Upper lobe of left lung (tissue), 6 donors: ENCODE measurements around the gene LRRD1. TPM values are rescaled to one million over a fixed set of nuclear protein-coding genes. Genes with fewer than 3 reads are reported as not detected.

Source experiments
- ATAC-seq, 2 donors: fragments of 200-7000 bp; cut with Tn5 transposase; one replicate each; pipeline ENCODE4 v1.9.1; 2022; ENCODE audit warnings: mild to moderate bottlenecking in 2 of 2, moderate library complexity in 2 of 2; ENCODE audit not compliant: low FRiP score in 2 of 2
- DNase-seq, 2 donors: peaks; one replicate each; pipeline ENCODE4 v3.0.0-alpha.2; 2019 to 2020
- H3K27ac ChIP-seq, 4 donors: fragments of 200-600 bp; sonication (generic); one replicate each; pipeline ENCODE4 v1.5.1; 2016 to 2019
- H3K27me3 ChIP-seq, 4 donors: fragments of 200-600 bp; sonication (generic); one replicate each; pipeline ENCODE4 v1.5.1; 2017 to 2019
- H3K36me3 ChIP-seq, 4 donors: fragments of 200-600 bp; sonication (generic); one replicate each; pipeline ENCODE4 v1.5.1; 2016 to 2019
- H3K4me1 ChIP-seq, 4 donors: fragments of 200-600 bp; sonication (generic); one replicate each; pipeline ENCODE4 v1.5.1; 2018 to 2019
- H3K4me3 ChIP-seq, 4 donors: fragments of 200-600 bp; sonication (generic); one replicate each; pipeline ENCODE4 v1.5.1; 2017 to 2019; ENCODE audit warnings: mild to moderate bottlenecking in 2 of 4, moderate library complexity in 1 of 4
- H3K9me3 ChIP-seq, 4 donors: fragments of 200-600 bp; sonication (generic); one replicate each; pipeline ENCODE4 v1.5.1; 2018 to 2019
- CTCF ChIP-seq, 6 experiments: fragments of 450-650 bp in 4 of 6; fragments of 200-600 bp in 2 of 6; sonication (generic) in 2 of 6; IDR thresholded peaks; one replicate each; pipeline ENCODE4 v1.5.1; 2016 to 2019; ENCODE audit warnings: antibody characterized with exemption in 6 of 6
- EP300 ChIP-seq, 4 donors: sonication (generic); formaldehyde crosslinking; IDR thresholded peaks; one replicate each; pipeline ENCODE4 v1.5.1; 2017; ENCODE audit warnings: antibody characterized with exemption in 4 of 4, control low read depth in 2 of 4
- POLR2A ChIP-seq, 4 donors: fragments of 450-650 bp; IDR thresholded peaks; one replicate each; pipeline ENCODE4 v1.5.1; 2016 to 2017; ENCODE audit warnings: antibody characterized with exemption in 4 of 4, mild to moderate bottlenecking in 2 of 4
- POLR2AphosphoS5 ChIP-seq, 2 donors: sonication (generic); formaldehyde crosslinking; IDR thresholded peaks; one replicate each; pipeline ENCODE4 v1.5.1; 2017; ENCODE audit warnings: antibody characterized with exemption in 2 of 2
- WGBS, 2 donors: methylation state at CpG; one replicate each; pipeline ENCODE4 v1.1.5; 2017 to 2018; 5-methylcytosine and 5-hydroxymethylcytosine counted together
- total RNA-seq, 6 donors: library from RNA; depleted of rRNA in 4 of 6; stranded (reverse); fragments of >200 nt in 4 of 6; gene quantifications; one replicate each; pipeline versions ENCODE4 v1.1.0 to v1.2.1, GENCODE V29; 2016 to 2021
- donor health status: DM: no; HTN: no; CAD: no; lungs with moderate emphysema.
- donor health status: DM: no; HTN: yes; CAD: no; lungs with severe emphysema.

The LRRD1 gene
- total RNA-seq, 6 donors from 2014 or later: 0.20 TPM; not detected in 5

GRCh38 chr7:92121681-92122080 lies 57.3 kb downstream of the LRRD1 start:
- no peaks in the 10 kb centered on the region for H3K9me3 ChIP-seq
- peaks cover 0 to 75% (median 32%) of the 10 kb centered on the region in 4 donors for H3K36me3 ChIP-seq
- H3K4me3 ChIP-seq: no peak overlapping the region
- ATAC-seq (no peak), DNase-seq (no peak)
- H3K4me1 ChIP-seq: peaks cover 0 to 14% (median 0%) of the 10 kb centered on the region in 4 donors
- H3K27ac ChIP-seq: no peak overlapping the region
- TF ChIP-seq CTCF (IDR thresholded peaks at IDR 0.05) (no peak), EP300 (IDR thresholded peaks at IDR 0.05) (no peak)
- no peaks in the 10 kb centered on the region for H3K27me3 ChIP-seq

GRCh38 chr7:92119213-92119759 lies 59.7 kb downstream of the LRRD1 start:
- Histone ChIP-seq H3K27ac (no peak overlapping the region), H3K9me3 (no peaks in the 10 kb centered on the region), H3K36me3 (peaks cover 0 to 75% (median 31%) of the 10 kb centered on the region in 4 donors), H3K4me3 (no peak overlapping the region), H3K4me1 (peaks cover 0 to 14% (median 0%) of the 10 kb centered on the region in 4 donors), H3K27me3 (no peaks in the 10 kb centered on the region)
- 68 to 78% methylated on average over 1 of the region's 1 CpG for WGBS, 2 donors
- TF ChIP-seq POLR2AphosphoS5 (IDR thresholded peaks at IDR 0.05) (no peak), POLR2A (IDR thresholded peaks at IDR 0.05) (no peak), EP300 (IDR thresholded peaks at IDR 0.05) (no peak)
- DNase-seq: no peak
- ATAC-seq: no peak

- Histone ChIP-seq H3K9me3 (no peaks in the 10 kb centered on the region), H3K36me3 (peaks cover 2 to 62% (median 14%) of the 10 kb centered on the region in 4 donors), H3K4me3 (no peak overlapping the region), H3K27ac (no peak overlapping the region), H3K4me1 (peaks cover 0 to 14% (median 0%) of the 10 kb centered on the region in 4 donors), H3K27me3 (no peaks in the 10 kb centered on the region)
- 94 to 95% methylated on average over 3 of the region's 3 CpGs for WGBS, 2 donors
- ATAC-seq: no peak
- no peak for DNase-seq
- TF ChIP-seq EP300 (IDR thresholded peaks at IDR 0.05) (no peak), POLR2A (IDR thresholded peaks at IDR 0.05) (no peak), POLR2AphosphoS5 (IDR thresholded peaks at IDR 0.05) (no peak), CTCF (IDR thresholded peaks at IDR 0.05) (no peak)
Observed at GRCh38 chr7:92116949-92117348, 62.0 kb downstream of the LRRD1 start.

GRCh38 chr7:92115821-92116220 lies 63.1 kb downstream of the LRRD1 start:
- H3K4me3 ChIP-seq: no peak overlapping the region
- TF ChIP-seq POLR2AphosphoS5 (IDR thresholded peaks at IDR 0.05) (no peak), POLR2A (IDR thresholded peaks at IDR 0.05) (no peak), CTCF (IDR thresholded peaks at IDR 0.05) (no peak), EP300 (IDR thresholded peaks at IDR 0.05) (no peak)
- 98 to 99% methylated on average over 5 of the region's 5 CpGs for WGBS, 2 donors
- H3K4me1 ChIP-seq: peaks cover 0 to 14% (median 0%) of the 10 kb centered on the region in 4 donors
- H3K27ac ChIP-seq: no peak overlapping the region
- H3K9me3 ChIP-seq: no peaks in the 10 kb centered on the region
- DNase-seq: no peak
- H3K36me3 ChIP-seq: peaks cover 2 to 61% (median 18%) of the 10 kb centered on the region in 4 donors
- no peaks in the 10 kb centered on the region for H3K27me3 ChIP-seq
- ATAC-seq: no peak

GRCh38 chr7:92110857-92111256 lies 68.1 kb downstream of the LRRD1 start:
- Histone ChIP-seq H3K9me3 (no peaks in the 10 kb centered on the region), H3K27me3 (no peaks in the 10 kb centered on the region), H3K36me3 (peaks cover 2 to 82% (median 23%) of the 10 kb centered on the region in 4 donors), H3K4me1 (no peaks in the 10 kb centered on the region), H3K27ac (no peak overlapping the region), H3K4me3 (no peak overlapping the region)
- WGBS, 2 donors: 92 to 95% methylated on average over 2 of the region's 2 CpGs
- ATAC-seq: no peak
- TF ChIP-seq EP300 (IDR thresholded peaks at IDR 0.05): no peak
- no peak for TF ChIP-seq CTCF (IDR thresholded peaks at IDR 0.05)
- DNase-seq: no peak
